Mesothelial cell of epicardium (in vitro differentiated cells): Measurements from ENCODE around the gene CCND1. TPM values are rescaled to one million over a fixed set of nuclear protein-coding genes. Genes with fewer than 3 reads are reported as not detected.
A peak's percentile ranks its signal among the peaks of the same experiment; 100 is the strongest.

Source experiments
- DNase-seq, 2 experiments: peaks; one replicate each; pipeline ENCODE4 v3.0.0; 2021; ENCODE audit warnings: low spot score in 2 of 2; ENCODE audit not compliant: unreplicated experiment in 2 of 2
- H3K27ac Mint-ChIP-seq: 2 replicates; pipeline ENCODE4 v1.8.0; 2021; ENCODE audit warnings: mixed read lengths
- H3K27me3 Mint-ChIP-seq: 2 replicates; pipeline ENCODE4 v1.8.0; 2021; ENCODE audit warnings: low read depth, mixed read lengths
- H3K36me3 Mint-ChIP-seq: 2 replicates; pipeline ENCODE4 v1.8.0; 2021; ENCODE audit warnings: mixed read lengths
- H3K4me1 Mint-ChIP-seq: 2 replicates; pipeline ENCODE4 v1.8.0; 2021; ENCODE audit warnings: mixed read lengths
- H3K4me3 Mint-ChIP-seq: 2 replicates; pipeline ENCODE4 v1.8.0; 2021; ENCODE audit warnings: mild to moderate bottlenecking, moderate library complexity, mixed read lengths
- H3K9me3 Mint-ChIP-seq: 2 replicates; pipeline ENCODE4 v1.8.0; 2021; ENCODE audit warnings: mixed read lengths
- total RNA-seq: library from RNA; stranded (reverse); gene quantifications from 3 replicates; pipeline ENCODE4 v1.2.1, GENCODE V29; 2021
- TF ChIP-seq, protein P1 (sequence below): fragments of 200-600 bp; sonication (generic); IDR thresholded peaks from one replicate; pipeline ENCODE4 v1.5.0; 2021; ENCODE audit warnings: antibody characterized with exemption; ENCODE audit not compliant: unreplicated experiment

CCND1 gene
- total RNA-seq, 1 donor from 2014 or later: 224 TPM

DNA sequence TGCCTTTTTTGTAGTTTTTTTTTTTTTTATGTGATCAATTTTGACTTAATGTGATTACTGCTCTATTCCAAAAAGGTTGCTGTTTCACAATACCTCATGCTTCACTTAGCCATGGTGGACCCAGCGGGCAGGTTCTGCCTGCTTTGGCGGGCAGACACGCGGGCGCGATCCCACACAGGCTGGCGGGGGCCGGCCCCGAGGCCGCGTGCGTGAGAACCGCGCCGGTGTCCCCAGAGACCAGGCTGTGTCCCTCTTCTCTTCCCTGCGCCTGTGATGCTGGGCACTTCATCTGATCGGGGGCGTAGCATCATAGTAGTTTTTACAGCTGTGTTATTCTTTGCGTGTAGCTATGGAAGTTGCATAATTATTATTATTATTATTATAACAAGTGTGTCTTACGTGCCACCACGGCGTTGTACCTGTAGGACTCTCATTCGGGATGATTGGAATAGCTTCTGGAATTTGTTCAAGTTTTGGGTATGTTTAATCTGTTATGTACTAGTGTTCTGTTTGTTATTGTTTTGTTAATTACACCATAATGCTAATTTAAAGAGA, 12.5 kb downstream of the CCND1 start:
- Mint-ChIP-seq H3K27ac (peak overlapping the region; percentile 60), H3K27me3 (no peaks in the 10 kb centered on the region), H3K4me3 (no peak overlapping the region), H3K36me3 (peaks cover 17% of the 10 kb centered on the region), H3K9me3 (no peaks in the 10 kb centered on the region), H3K4me1 (peaks cover 19% of the 10 kb centered on the region)
- TF ChIP-seq, protein P1, sequence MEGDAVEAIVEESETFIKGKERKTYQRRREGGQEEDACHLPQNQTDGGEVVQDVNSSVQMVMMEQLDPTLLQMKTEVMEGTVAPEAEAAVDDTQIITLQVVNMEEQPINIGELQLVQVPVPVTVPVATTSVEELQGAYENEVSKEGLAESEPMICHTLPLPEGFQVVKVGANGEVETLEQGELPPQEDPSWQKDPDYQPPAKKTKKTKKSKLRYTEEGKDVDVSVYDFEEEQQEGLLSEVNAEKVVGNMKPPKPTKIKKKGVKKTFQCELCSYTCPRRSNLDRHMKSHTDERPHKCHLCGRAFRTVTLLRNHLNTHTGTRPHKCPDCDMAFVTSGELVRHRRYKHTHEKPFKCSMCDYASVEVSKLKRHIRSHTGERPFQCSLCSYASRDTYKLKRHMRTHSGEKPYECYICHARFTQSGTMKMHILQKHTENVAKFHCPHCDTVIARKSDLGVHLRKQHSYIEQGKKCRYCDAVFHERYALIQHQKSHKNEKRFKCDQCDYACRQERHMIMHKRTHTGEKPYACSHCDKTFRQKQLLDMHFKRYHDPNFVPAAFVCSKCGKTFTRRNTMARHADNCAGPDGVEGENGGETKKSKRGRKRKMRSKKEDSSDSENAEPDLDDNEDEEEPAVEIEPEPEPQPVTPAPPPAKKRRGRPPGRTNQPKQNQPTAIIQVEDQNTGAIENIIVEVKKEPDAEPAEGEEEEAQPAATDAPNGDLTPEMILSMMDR: no peak
- DNase-seq: no peak

DNA sequence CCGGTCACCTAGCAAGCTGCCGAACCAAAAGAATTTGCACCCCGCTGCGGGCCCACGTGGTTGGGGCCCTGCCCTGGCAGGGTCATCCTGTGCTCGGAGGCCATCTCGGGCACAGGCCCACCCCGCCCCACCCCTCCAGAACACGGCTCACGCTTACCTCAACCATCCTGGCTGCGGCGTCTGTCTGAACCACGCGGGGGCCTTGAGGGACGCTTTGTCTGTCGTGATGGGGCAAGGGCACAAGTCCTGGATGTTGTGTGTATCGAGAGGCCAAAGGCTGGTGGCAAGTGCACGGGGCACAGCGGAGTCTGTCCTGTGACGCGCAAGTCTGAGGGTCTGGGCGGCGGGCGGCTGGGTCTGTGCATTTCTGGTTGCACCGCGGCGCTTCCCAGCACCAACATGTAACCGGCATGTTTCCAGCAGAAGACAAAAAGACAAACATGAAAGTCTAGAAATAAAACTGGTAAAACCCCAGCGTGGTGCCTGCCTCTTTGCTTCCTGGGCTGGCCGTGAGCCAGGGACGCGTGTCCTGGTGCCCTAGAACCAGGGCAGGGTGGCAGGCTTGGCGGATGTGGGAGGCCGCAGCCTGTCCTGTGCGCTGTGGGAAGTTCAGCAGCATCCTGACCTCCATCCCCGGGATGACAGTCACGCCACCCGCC, 13.2 kb downstream of the CCND1 start:
- no peak overlapping the region for H3K4me3 Mint-ChIP-seq
- H3K9me3 Mint-ChIP-seq: no peaks in the 10 kb centered on the region
- TF ChIP-seq, protein P1: no peak
- DNase-seq: peak in 1 of 2 experiments; percentile 18
- no peaks in the 10 kb centered on the region for H3K27me3 Mint-ChIP-seq
- H3K4me1 Mint-ChIP-seq: peaks cover 24% of the 10 kb centered on the region
- no peak overlapping the region for H3K27ac Mint-ChIP-seq
- peaks cover 14% of the 10 kb centered on the region for H3K36me3 Mint-ChIP-seq

DNA sequence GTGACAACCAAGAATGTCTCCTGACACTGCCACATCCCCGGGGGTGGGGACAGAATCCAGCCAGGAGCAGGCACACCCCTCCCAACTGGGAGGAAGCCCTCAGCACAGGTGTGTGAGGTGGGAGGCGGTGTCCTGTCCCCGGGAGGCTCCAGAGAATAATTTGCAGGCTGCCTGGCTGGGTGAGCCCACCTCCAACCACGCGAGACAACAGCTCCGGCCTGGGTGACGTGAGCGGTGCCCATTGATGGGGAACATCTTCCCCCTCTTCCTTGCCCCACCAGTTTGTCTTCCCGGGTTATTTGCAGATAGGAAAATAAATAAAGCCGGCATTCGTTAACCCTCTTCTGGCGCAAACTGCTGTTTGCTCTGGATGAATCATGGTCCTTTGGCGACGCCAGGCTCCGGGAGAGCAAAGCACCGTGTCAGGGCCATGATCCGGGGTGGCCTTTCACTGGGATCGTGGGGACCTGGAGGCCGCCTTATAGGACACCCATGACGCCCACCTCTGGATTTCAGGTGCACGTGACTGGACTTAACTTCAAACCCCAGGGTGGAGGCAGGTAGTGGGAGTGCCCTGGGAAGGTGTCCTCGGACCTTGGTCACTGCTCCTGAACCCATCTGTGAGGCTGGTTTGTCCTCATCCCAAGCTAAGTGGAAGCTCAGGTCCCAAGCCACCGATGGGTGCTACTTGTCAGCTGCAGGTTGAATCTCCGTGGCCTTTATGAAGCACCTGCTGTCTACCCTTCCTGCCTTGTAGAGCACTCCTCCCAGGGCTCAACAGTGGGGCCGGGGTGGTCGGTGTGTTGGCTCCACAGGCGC, 13.9 kb downstream of the CCND1 start:
- Mint-ChIP-seq H3K4me1 (peaks cover 30% of the 10 kb centered on the region), H3K27me3 (no peaks in the 10 kb centered on the region), H3K27ac (no peak overlapping the region), H3K4me3 (no peak overlapping the region), H3K9me3 (no peaks in the 10 kb centered on the region), H3K36me3 (peaks cover 10% of the 10 kb centered on the region)
- TF ChIP-seq, protein P1: no peak
- peak in 1 of 2 experiments; percentile 12 for DNase-seq

DNA sequence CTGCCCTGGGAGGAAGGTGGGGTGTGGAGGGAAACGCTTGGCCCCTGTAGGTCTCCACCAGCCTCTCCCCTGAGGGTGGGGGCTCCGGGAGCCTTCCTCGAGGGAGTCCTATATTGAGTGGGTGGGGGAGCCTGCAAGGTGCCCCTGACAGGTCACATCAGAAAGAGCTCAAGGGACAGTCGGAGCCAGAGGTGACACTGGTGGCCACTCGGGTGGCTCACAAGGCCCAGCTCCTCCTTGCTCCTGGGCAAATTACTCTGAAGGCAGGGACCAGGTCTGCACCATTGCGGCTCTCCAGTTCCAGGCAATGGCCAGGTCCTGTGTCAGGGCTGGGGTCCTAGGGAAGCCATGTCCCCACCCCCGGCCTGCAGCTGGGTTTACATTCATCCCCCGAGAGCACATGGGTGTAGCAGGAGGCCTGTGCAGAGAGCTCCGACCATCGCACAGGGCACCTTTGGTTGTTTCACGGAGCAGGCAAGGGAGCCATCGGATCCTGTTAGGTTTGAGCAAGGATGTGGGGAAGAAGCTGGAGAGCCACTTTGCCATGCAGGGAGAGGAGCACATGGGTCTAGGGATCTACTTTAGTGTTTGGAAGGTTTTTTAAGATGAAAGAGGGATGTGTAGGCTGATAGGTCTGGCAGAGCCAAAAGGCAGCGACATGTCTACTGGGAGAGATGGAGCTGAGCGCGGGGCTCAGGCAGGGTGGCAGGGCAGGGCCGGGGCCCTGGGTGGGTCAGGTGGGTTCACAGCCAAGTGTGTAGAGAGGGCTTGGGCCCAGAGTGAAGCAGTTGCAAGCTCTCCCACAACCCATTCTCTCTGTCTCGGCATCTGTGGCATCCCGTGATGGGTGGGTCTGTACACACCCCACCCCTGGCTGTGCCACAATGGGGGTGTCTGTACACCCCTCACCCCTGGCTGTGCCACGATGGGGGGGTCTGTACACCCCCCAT, 14.8 kb downstream of the CCND1 start:
- H3K9me3 Mint-ChIP-seq: no peaks in the 10 kb centered on the region
- no peak overlapping the region for H3K4me3 Mint-ChIP-seq
- DNase-seq: peak in 1 of 2 experiments; percentile 8
- no peaks in the 10 kb centered on the region for H3K27me3 Mint-ChIP-seq
- peaks cover 12% of the 10 kb centered on the region for H3K36me3 Mint-ChIP-seq
- H3K27ac Mint-ChIP-seq: peak overlapping the region; percentile 57
- H3K4me1 Mint-ChIP-seq: peaks cover 30% of the 10 kb centered on the region
- TF ChIP-seq, protein P1: no peak
